GM20431 (cell line): ENCODE data around the gene FBXW11.
"Not testable (repeated sequence)": the region's sequence is repeated elsewhere in the genome, so short reads cannot be mapped to it uniquely, and the experiment has no call there.

ENCODE experiments used
- in situ Hi-C: fragments of 300-500 bp; cut with MseI, MboI; formaldehyde crosslinking; loops from one replicate; pipeline ENCODE4 v1.15.0; 2020; ENCODE audit warnings: low sequenced_read_pairs; ENCODE audit not compliant: unreplicated experiment

Gene FBXW11

DNA sequence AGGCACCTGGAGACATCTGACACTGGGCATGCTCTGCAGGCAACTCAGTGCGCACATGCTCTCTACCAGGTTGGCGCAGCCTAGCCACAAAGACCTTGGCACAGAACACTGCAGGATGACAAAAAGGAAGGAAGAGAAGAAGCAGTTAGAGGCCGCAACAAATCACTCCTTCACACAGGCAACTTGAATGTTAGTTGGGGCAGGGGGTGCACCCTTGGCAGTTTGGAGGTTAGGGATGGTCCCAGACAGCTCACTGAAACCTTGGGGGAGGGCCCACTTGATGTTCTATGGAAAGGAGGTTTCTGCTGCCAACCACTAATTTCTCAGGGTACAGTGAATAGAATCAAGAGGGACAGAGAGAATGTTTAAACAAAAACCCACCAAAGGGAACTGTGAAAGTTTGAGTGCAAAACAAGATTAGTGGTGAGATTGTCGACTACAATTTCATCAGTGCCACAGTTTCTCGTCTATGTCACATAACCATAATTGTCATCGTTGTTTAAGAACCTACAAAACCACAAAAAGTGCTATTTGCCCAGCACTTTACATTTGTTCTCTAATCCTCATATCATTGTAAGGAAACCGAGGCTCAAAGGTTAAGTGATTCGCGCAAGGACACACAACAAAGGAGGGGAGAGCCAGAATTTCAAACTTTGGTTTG lies 48.7 kb downstream of the FBXW11 start:
- in situ Hi-C loops = no loop called here

GRCh38 chr5:171956887-171957495 lies 49.4 kb downstream of the FBXW11 start:
- in situ Hi-C loops = no loop called here

DNA sequence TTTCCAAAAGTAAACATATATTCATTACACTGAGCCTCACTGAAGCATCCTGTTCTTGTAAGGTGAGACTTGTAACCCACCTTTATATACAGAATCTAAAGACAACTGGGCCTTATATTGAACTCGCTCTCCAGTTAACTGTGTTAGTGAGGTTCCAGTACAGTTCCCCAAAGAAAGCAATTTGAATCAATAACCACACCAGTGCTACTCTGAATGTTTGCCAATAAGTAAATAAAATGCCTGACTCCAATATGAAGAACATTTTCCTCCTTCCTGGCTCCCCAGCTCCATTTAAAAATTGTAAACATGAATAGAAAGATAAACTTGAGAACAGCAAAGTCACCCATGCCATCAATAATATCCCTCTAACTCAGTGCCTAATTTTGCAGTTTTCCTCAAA lies 50.1 kb downstream of the FBXW11 start:
- in situ Hi-C loops = no loop called here

- in situ Hi-C loops = no loop called here
Measured at GRCh38 chr5:171955761-171956160, 50.7 kb downstream of the FBXW11 start.

DNA sequence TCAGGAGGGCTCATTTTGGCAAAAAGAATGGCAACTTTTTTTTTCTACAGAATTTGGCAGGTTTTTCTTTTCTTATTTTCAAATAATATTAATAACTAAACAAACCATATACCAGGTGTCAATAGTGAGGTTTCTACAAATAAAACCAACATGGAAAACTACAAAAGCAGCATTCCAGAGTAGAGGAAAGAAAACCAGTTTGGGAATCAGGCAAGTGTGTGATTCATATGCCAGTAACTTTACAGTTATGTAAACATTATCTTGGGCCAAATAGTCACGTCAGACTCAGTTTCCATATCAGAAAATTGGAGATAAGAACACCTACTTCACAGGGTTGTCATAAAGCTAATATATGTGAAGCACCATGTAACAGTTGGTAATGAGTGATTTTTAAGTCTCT lies 51.7 kb downstream of the FBXW11 start:
- in situ Hi-C loops = no loop called here

GRCh38 chr5:171953860-171954701 lies 52.4 kb downstream of the FBXW11 start:
- in situ Hi-C loops = no loop called here

- in situ Hi-C loops = no loop called here
Measured at GRCh38 chr5:171952021-171952420, 54.4 kb downstream of the FBXW11 start.

DNA sequence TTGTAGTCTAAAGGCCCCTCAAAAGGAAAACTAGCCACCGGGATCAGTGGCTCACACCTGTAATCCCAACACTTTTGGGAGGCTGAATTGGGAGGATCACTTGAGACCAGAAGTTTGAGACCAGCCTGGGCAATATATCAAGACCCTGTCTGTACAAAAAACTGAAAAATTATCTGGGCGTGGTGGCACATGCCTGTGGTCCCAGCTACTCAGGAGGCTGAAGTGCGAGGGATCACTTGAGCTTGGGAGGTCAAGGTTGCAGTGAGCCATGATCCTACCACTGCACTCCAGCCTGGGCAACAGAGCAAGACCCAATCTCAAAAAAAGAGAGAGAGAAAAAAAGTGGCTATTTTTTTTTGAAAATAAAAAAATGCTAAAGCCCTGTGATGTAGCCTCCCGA lies 55.2 kb downstream of the FBXW11 start:
- in situ Hi-C loops = no loop called here

GRCh38 chr5:171946000-171946781 lies 60.2 kb downstream of the FBXW11 start:
- in situ Hi-C loops = no loop called here

GRCh38 chr5:171945476-171945875 lies 61.0 kb downstream of the FBXW11 start:
- in situ Hi-C loops = no loop called here

- in situ Hi-C loops = no loop called here
Measured at GRCh38 chr5:171945066-171945465, 61.4 kb downstream of the FBXW11 start.

DNA sequence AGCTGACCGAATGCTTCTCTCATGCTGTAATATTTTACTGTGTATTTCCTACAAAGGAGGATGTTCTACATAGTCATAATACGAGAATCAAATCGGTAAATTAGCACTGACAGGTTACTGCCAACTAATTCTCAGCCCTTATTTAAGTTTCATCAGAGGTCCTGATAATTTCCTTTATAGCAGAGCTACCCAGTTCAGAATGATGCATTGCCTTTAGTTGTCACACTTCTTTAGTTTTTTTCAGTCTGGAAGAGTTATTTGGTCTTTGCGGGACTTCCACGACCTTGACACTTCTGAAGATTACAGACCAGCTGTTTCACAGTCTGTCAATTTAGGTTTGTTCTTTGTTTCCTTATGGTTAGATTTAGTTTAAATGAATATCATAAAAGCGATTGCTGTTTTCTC lies 64.3 kb downstream of the FBXW11 start:
- in situ Hi-C loops = not testable (repeated sequence)

DNA sequence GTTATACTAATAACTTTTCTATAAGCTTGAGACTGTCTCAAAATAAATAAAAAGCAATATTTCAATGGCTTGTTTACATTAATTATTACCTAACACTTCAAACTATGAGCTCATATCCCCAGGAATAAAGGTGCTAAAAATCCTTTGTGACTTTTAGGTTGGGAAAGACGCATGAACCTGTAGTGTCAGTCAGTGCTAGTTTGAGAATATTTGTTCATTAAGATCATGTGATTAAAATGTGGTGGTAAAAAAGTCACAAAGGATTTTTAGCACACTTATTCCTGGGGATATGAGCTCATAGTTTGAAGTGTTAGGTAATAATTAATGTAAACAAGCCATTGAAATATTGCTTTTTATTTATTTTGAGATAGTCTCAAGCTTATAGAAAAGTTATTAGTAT lies 64.8 kb downstream of the FBXW11 start:
- in situ Hi-C loops = not testable (repeated sequence)

- in situ Hi-C loops = not testable (repeated sequence)
Measured at GRCh38 chr5:171941275-171941674, 65.2 kb downstream of the FBXW11 start.

GRCh38 chr5:171939951-171940350 lies 66.5 kb downstream of the FBXW11 start:
- in situ Hi-C loops = no loop called here

- in situ Hi-C loops = no loop called here
Measured at GRCh38 chr5:171938358-171938757, 68.1 kb downstream of the FBXW11 start.

- in situ Hi-C loops = no loop called here
Measured at GRCh38 chr5:171937351-171937750, 69.1 kb downstream of the FBXW11 start.

- in situ Hi-C loops = no loop called here
Measured at GRCh38 chr5:171934586-171934985, 71.9 kb downstream of the FBXW11 start.

- in situ Hi-C loops = no loop called here
Measured at GRCh38 chr5:171931163-171931562, 75.3 kb downstream of the FBXW11 start.

DNA sequence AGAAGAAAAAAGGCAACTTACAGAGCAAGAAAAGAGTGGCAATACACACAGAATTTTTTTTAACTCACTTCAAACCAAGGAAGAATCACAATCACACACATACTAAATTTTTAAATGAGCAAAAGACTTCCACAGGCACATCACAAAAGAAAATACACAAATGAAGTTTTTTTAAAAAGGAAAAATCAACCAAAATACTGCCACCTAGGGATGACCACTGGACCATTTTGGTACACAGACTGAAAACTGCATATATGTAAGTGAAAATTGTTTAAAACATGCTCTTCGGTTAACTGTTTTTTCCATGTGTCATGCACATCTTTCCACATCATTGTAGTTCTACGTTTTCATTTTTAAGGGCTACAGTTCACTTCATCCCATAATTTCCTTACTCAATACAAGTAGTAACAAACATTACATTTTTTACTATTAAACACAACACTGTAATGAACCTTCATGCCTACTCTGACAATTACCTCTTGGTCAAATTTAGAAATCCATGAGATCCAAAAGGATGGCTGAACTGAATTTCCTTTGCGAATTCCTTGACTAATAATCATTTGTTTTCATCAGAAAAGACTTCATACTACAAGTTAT lies 79.0 kb downstream of the FBXW11 start:
- in situ Hi-C loops = no loop called here
